IMR-90 (cell line): ENCODE measurements around the gene MNT. TPM values are rescaled to one million over a fixed set of nuclear protein-coding genes. Genes with fewer than 3 reads are reported as not detected.

Source experiments
- ATAC-seq: fragments of 200-7000 bp; cut with Tn5 transposase; 2 replicates; pipeline ENCODE4 v1.9.1; 2020; ENCODE audit warnings: low read depth, mild to moderate bottlenecking, moderate library complexity
- BruUV-seq: library from RNA; stranded (reverse); fragments of 400-500 nt; replicated peaks from 2 replicates; lab custom pipeline; 2021; lab: Mats Ljungman, UMichigan
- CTCF ChIA-PET: fragments of 300-600 bp; formaldehyde crosslinking; extraction: SDS; loops from one replicate; lab custom pipeline; 2021; ENCODE audit warnings: antibody characterized with exemption; lab: Yijun Ruan, JAX
- POLR2A ChIA-PET: fragments of 300-600 bp; sonication (Branson Sonifier 250); formaldehyde crosslinking; loops from one replicate; lab custom pipeline; 2022; ENCODE audit warnings: antibody characterized with exemption; ENCODE audit not compliant: unreplicated experiment; lab: Charles Lee
- DNase-seq: peaks from one replicate; pipeline ENCODE4 v3.0.0; 2013
- H2AFZ ChIP-seq: replicated peaks from 2 replicates; pipeline ENCODE3; 2013; ENCODE audit warnings: low read length, mild to moderate bottlenecking; ENCODE audit not compliant: poor library complexity
- H2AK5ac ChIP-seq: 2 replicates; pipeline ENCODE4 v1.6.1; 2013; ENCODE audit warnings: low read depth, low read length, inconsistent platforms
- H2AK9ac ChIP-seq: replicated peaks from 2 replicates; pipeline ENCODE3; 2013; ENCODE audit warnings: mild to moderate bottlenecking, low read depth, low read length, moderate library complexity; ENCODE audit not compliant: poor library complexity
- H2BK120ac ChIP-seq: 2 replicates; pipeline ENCODE4 v1.6.1; 2013; ENCODE audit warnings: low read depth, low read length, inconsistent platforms
- H2BK15ac ChIP-seq: 3 replicates; pipeline ENCODE4 v1.6.1; 2013; ENCODE audit warnings: low read depth, low read length, inconsistent platforms
- H2BK20ac ChIP-seq: 2 replicates; pipeline ENCODE4 v1.6.1; 2013; ENCODE audit warnings: low read depth, mild to moderate bottlenecking, inconsistent platforms, low read length, moderate library complexity
- H2BK5ac ChIP-seq: 2 replicates; pipeline ENCODE4 v1.6.1; 2013; ENCODE audit warnings: mild to moderate bottlenecking, low read depth, low read length, inconsistent platforms; ENCODE audit not compliant: poor library complexity, severe bottlenecking
- H3K14ac ChIP-seq: replicated peaks from 2 replicates; pipeline ENCODE4 v1.6.1; 2013; ENCODE audit warnings: low read depth, low read length, inconsistent platforms
- H3K18ac ChIP-seq: 2 replicates; pipeline ENCODE4 v1.6.1; 2013; ENCODE audit warnings: low read depth, low read length, control low read depth
- H3K23ac ChIP-seq: 2 replicates; pipeline ENCODE4 v1.6.1; 2013; ENCODE audit warnings: low read depth, low read length, inconsistent platforms
- H3K27ac ChIP-seq: 2 replicates; pipeline ENCODE4 v1.5.1; 2013; ENCODE audit warnings: mild to moderate bottlenecking, control low read depth, low read length; ENCODE audit not compliant: insufficient read depth
- H3K27me3 ChIP-seq: 2 replicates; pipeline ENCODE4 v1.6.1; 2013; ENCODE audit warnings: low read length; ENCODE audit not compliant: control insufficient read depth, insufficient read depth
- H3K36me3 ChIP-seq: 2 replicates; pipeline ENCODE4 v1.6.1; 2013; ENCODE audit warnings: low read length, mixed read lengths; ENCODE audit not compliant: control insufficient read depth, insufficient read depth
- H3K4ac ChIP-seq: 2 replicates; pipeline ENCODE4 v1.6.1; 2013; ENCODE audit warnings: low read depth, low read length, inconsistent platforms
- H3K4me1 ChIP-seq: 2 replicates; pipeline ENCODE4 v1.6.1; 2013; ENCODE audit warnings: low read length, mixed read lengths; ENCODE audit not compliant: control insufficient read depth, insufficient read depth
- H3K4me2 ChIP-seq: 2 replicates; pipeline ENCODE4 v1.6.1; 2013; ENCODE audit warnings: low read depth, mild to moderate bottlenecking, control low read depth, low read length, moderate library complexity
- H3K4me3 ChIP-seq: 2 replicates; pipeline ENCODE4 v1.5.1; 2013; ENCODE audit warnings: low read depth, mild to moderate bottlenecking, control low read depth, low read length, moderate library complexity; ENCODE audit not compliant: insufficient read depth
- H3K56ac ChIP-seq: 2 replicates; pipeline ENCODE4 v1.6.1; 2013; ENCODE audit warnings: low read length, inconsistent platforms; ENCODE audit not compliant: insufficient read depth; ENCODE audit errors: extremely low read depth
- H3K79me1 ChIP-seq, 2 experiments: 2 replicates each; pipeline ENCODE4 v1.6.1; 2013; ENCODE audit warnings: low read length in 2 of 2, inconsistent platforms in 1 of 2, low read depth in 1 of 2
- H3K9ac ChIP-seq: 2 replicates; pipeline ENCODE4 v1.6.1; 2013; ENCODE audit warnings: low read depth, low read length, control low read depth
- H3K9me1 ChIP-seq: 2 replicates; pipeline ENCODE4 v1.6.1; 2013; ENCODE audit warnings: low read length, inconsistent platforms; ENCODE audit not compliant: insufficient read depth
- H3K9me3 ChIP-seq: 2 replicates; pipeline ENCODE4 v1.6.1; 2013; ENCODE audit warnings: low read length; ENCODE audit not compliant: control insufficient read depth, insufficient read depth
- H4K20me1 ChIP-seq: 2 replicates; pipeline ENCODE4 v1.6.1; 2013; ENCODE audit warnings: low read length, inconsistent platforms; ENCODE audit not compliant: insufficient read depth
- H4K5ac ChIP-seq: 2 replicates; pipeline ENCODE4 v1.6.1; 2013; ENCODE audit warnings: mild to moderate bottlenecking, low read depth, low read length, control low read depth
- H4K8ac ChIP-seq, 2 experiments: 2 replicates each; pipeline ENCODE4 v1.6.1; 2013; ENCODE audit warnings: low read depth in 2 of 2, low read length in 2 of 2, control low read depth in 1 of 2, inconsistent platforms in 1 of 2
- H4K91ac ChIP-seq: 2 replicates; pipeline ENCODE4 v1.6.1; 2013; ENCODE audit warnings: low read depth, low read length, inconsistent platforms; ENCODE audit not compliant: insufficient read depth
- BHLHE40 ChIP-seq: fragments of 150-350 bp; IDR thresholded peaks from 2 replicates; pipeline ENCODE4 v1.6.1; 2016; ENCODE audit warnings: mild to moderate bottlenecking, low read depth, low read length
- FOS ChIP-seq: fragments of 150-350 bp; IDR thresholded peaks from 2 replicates; pipeline ENCODE4 v1.6.1; 2016; ENCODE audit warnings: low read depth, low read length
- MAFK ChIP-seq: IDR thresholded peaks from 2 replicates; pipeline ENCODE4 v1.6.1; 2012; ENCODE audit warnings: low read depth, low read length, improper control_type of control experiment
- MAZ ChIP-seq: IDR thresholded peaks from 2 replicates; pipeline ENCODE4 v1.6.1; 2012; ENCODE audit warnings: low read depth, mild to moderate bottlenecking, low read length, improper control_type of control experiment, moderate library complexity, borderline replicate concordance
- NFE2L2 ChIP-seq: fragments of 150-350 bp; IDR thresholded peaks from 2 replicates; pipeline ENCODE4 v1.6.1; 2016; ENCODE audit warnings: low read depth, mild to moderate bottlenecking, low read length
- RAD21 ChIP-seq: IDR thresholded peaks from 2 replicates; pipeline ENCODE4 v1.6.1; 2012; ENCODE audit warnings: low read length, improper control_type of control experiment
- RCOR1 ChIP-seq: IDR thresholded peaks from 2 replicates; pipeline ENCODE4 v1.6.1; 2012; ENCODE audit warnings: mild to moderate bottlenecking, low read length, improper control_type of control experiment; ENCODE audit not compliant: insufficient replicate concordance
- RFX5 ChIP-seq: IDR thresholded peaks from 2 replicates; pipeline ENCODE4 v1.8.0; 2012; ENCODE audit warnings: low read depth, mild to moderate bottlenecking, low read length, moderate library complexity
- SMC3 ChIP-seq: fragments of 150-350 bp; IDR thresholded peaks from 2 replicates; pipeline ENCODE4 v1.6.1; 2016; ENCODE audit warnings: low read depth, mild to moderate bottlenecking, antibody characterized with exemption, low read length, moderate library complexity
- WGBS, 2 experiments: methylation state at CpG; one replicate each; pipeline versions ENCODE4 v1.1.5 to v1.1.7; 2013; ENCODE audit warnings: missing lambda C conversion rate in 2 of 2; ENCODE audit not compliant: insufficient read length in 1 of 2; ENCODE audit errors: extremely low coverage in 2 of 2; 5-methylcytosine and 5-hydroxymethylcytosine counted together
- dilution Hi-C: fragments of 300-500 bp; cut with HindIII; formaldehyde crosslinking; loops from one replicate; pipeline ENCODE4 v1.14.3; 2018; ENCODE audit warnings: low sequenced_read_pairs; ENCODE audit not compliant: unreplicated experiment
- in situ Hi-C: fragments of 300-500 bp; cut with MboI; formaldehyde crosslinking; loops from 3 replicates; pipeline ENCODE4 v1.14.3; 2019; ENCODE audit warnings: low sequenced_read_pairs, inconsistent platforms, mixed read lengths
- intact Hi-C: fragments of 100-400 bp; cut with micrococcal nuclease; formaldehyde crosslinking; loops from 2 replicates; pipeline ENCODE4 v1.10.0; 2022
- polyA plus RNA-seq, 3 experiments: library from polyadenylated mRNA; depleted of rRNA; stranded (reverse); fragments of >200 nt; gene quantifications; 2 replicates each; pipeline ENCODE4 v1.2.3, GENCODE V29; 2012; ENCODE audit warnings: low replicate concordance in 1 of 3
- total RNA-seq: library from RNA; depleted of rRNA; stranded (reverse); fragments of >200 nt; gene quantifications from 2 replicates; pipeline ENCODE4 v1.2.3, GENCODE V29; 2012
- TF ChIP-seq, protein P1 (sequence below): conservative IDR thresholded peaks from 2 replicates; pipeline ENCODE4 v1.5.1; 2012; ENCODE audit warnings: mild to moderate bottlenecking, low read depth, low read length, improper control_type of control experiment

Gene MNT
- total and polyA plus RNA-seq, 2 of the 4 experiments (the other 2 are of a cell fraction), result 1.4 to 8.3 TPM

DNA sequence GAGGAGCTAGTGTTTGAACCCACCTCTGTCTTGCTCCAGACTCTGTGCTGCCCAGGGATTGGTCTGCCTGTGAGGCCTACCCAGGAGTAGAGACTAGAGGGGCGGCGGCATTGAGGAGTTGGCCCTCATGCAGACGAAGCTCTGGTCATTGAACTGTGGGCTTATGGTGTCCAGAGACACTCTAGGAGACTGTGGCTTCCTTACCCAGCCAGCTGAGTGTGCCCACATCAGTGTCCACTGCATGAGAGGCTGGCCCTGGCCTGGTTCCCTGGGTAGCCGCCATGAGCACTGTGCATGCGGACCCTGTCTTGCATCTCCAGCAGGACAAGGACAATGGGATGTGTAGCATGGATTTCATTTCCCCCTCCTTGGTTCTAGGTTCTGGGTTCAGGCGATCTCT, 49.6 kb downstream of the MNT start:
- no TSS peak for BruUV-seq
- peaks cover 9% of the 10 kb centered on the region; the same call in 1 of the 2 replicates for H3K9me1 ChIP-seq
- ATAC-seq (no peak), DNase-seq (no peak)
- H2BK15ac ChIP-seq, result no peak overlapping the region
- no peak overlapping the region for H2BK20ac ChIP-seq
- no peak overlapping the region for H3K4me3 ChIP-seq
- H3K4ac ChIP-seq, result no peak overlapping the region
- no peak overlapping the region for H2BK120ac ChIP-seq
- H3K36me3 ChIP-seq, result peaks cover 4% of the 10 kb centered on the region; the same call in 1 of the 2 replicates
- no peak overlapping the region for H2AFZ ChIP-seq
- CTCF ChIA-PET, result no interaction called here
- H3K27ac ChIP-seq, result no peak overlapping the region
- H3K79me1 ChIP-seq, result peaks cover 5 to 28% of the 10 kb centered on the region in 2 experiments; a peak in 3 of 4 replicates
- H3K9me3 ChIP-seq, result no peaks in the 10 kb centered on the region
- H3K56ac ChIP-seq, result no peak overlapping the region
- no peak overlapping the region for H4K91ac ChIP-seq
- no peak overlapping the region for H4K5ac ChIP-seq
- no peak overlapping the region for H4K8ac ChIP-seq
- no peak overlapping the region for H3K14ac ChIP-seq
- H3K4me1 ChIP-seq, result peaks cover 9% of the 10 kb centered on the region
- H3K18ac ChIP-seq, result no peak overlapping the region
- no peak overlapping the region for H3K4me2 ChIP-seq
- peaks cover 28% of the 10 kb centered on the region for H4K20me1 ChIP-seq
- POLR2A ChIA-PET, result no interaction called here
- no peak overlapping the region for H2AK5ac ChIP-seq
- intact Hi-C loops, result loop anchor here (5.0 kb wide), 1 partner anchor 299 kb away; no protein-coding TSS in a partner anchor
- in situ Hi-C loops, result no loop called here
- TF ChIP-seq FOS, result no peak
- no peak for TF ChIP-seq RAD21
- TF ChIP-seq RFX5, result no peak
- no peak for TF ChIP-seq SMC3
- TF ChIP-seq, protein P1, sequence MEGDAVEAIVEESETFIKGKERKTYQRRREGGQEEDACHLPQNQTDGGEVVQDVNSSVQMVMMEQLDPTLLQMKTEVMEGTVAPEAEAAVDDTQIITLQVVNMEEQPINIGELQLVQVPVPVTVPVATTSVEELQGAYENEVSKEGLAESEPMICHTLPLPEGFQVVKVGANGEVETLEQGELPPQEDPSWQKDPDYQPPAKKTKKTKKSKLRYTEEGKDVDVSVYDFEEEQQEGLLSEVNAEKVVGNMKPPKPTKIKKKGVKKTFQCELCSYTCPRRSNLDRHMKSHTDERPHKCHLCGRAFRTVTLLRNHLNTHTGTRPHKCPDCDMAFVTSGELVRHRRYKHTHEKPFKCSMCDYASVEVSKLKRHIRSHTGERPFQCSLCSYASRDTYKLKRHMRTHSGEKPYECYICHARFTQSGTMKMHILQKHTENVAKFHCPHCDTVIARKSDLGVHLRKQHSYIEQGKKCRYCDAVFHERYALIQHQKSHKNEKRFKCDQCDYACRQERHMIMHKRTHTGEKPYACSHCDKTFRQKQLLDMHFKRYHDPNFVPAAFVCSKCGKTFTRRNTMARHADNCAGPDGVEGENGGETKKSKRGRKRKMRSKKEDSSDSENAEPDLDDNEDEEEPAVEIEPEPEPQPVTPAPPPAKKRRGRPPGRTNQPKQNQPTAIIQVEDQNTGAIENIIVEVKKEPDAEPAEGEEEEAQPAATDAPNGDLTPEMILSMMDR, result no peak
- TF ChIP-seq MAZ, result no peak
- TF ChIP-seq NFE2L2, result no peak
- TF ChIP-seq RCOR1, result no peak
- no peak for TF ChIP-seq MAFK
- no peak for TF ChIP-seq BHLHE40
- no peak overlapping the region for H3K9ac ChIP-seq
- no peak overlapping the region for H2AK9ac ChIP-seq
- WGBS, 2 experiments, result 93% methylated on average over 3 of the region's 6 CpGs; no CpG with 5 or more reads in 1 of the 2 experiments
- no peak overlapping the region for H2BK5ac ChIP-seq
- no peaks in the 10 kb centered on the region for H3K27me3 ChIP-seq
- dilution Hi-C loops, result no loop called here
- no peak overlapping the region for H3K23ac ChIP-seq
